NCI-H1417 (cell line): Measurements from ENCODE around the gene ZFAND6.
A peak's percentile ranks its signal among the peaks of the same experiment; 100 is the strongest.
"Not testable (repeated sequence)": the region's sequence is repeated elsewhere in the genome, so short reads cannot be mapped to it uniquely, and the experiment has no call there.

Source experiments
- DNase-seq, 3 experiments: peaks; one replicate each; lab custom pipeline; 2025; lab: John Stamatoyannopoulos, UW

ZFAND6 gene

DNA sequence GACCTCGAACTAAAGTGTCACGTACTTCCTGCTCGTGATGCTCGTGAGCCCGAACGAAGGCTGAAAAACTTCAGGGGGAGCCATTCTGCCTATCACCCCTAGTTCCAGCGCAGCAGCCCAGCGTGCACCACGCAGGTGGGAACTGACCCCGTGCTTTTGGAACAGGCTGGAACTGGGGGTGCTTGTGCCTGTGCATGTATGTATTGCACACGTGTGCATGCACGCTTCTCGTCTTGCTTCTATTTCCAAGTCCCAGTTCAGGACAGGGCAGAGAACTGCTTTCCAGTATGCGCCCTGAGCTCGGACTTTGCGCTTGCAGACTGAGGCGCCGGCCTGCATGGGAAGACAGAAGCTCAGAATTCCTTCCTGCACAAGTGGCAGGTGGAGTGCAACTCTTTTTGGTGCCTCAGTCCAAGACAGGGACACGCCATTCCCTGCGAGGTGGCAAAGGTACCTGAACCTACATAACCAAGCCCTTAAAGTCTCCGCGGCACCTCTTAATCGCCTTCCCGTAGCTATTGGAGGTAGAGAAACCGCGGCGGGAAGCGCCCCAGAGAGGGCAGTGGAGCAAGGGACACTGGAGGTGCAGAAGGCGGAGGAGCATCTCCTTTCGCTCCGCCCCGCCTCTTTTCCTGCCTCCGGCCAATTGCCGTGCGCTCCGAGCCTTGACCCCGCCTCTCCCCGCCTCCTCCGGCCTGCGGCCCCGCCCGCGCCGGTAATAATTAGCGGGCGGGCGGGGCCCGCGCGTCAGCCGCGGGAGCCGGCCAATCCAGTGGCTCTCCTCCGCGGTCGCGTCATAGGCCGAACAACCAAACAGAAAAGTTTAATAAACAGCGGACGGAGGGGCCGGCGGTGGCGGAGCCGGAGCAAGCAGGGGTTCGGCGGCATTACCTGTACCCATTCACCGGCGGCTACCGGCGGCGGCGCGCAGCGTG lies at the start of gene ZFAND6:
Gene ZFAND6, plus strand, starts transcription at position 826 of the 935 bp plus-strand sequence. CDS start 60,669 bp downstream, outside the sequence.
- peak; percentile 91 to 99 (median 99) for DNase-seq

DNA sequence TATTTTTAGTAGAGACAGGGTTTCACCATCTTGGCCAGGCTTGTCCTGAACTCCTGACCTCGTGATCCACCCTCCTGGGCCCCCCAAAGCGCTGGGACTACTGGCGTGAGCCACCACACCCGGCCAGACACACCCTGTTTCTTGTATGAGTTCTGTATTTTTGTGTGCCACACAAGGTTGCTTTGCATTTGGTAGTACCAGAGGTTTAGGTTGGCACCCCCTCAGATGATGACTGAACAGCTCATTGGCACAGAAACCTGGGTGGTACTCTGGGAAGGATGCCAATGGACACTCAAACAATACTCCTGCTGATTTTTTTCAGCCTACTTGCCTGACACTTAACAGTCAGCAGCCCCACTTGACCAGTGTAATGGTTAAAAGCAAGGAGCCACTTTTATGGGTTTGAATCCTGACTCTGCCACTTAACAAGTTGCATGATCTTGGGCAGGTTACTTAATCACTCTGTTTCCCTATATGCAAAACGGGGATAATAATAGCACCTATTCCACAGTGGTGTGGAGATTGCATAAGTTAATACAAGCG lies 49.3 kb upstream of the ZFAND6 start:
- peak; percentile 6 to 50 (median 39) for DNase-seq

DNA sequence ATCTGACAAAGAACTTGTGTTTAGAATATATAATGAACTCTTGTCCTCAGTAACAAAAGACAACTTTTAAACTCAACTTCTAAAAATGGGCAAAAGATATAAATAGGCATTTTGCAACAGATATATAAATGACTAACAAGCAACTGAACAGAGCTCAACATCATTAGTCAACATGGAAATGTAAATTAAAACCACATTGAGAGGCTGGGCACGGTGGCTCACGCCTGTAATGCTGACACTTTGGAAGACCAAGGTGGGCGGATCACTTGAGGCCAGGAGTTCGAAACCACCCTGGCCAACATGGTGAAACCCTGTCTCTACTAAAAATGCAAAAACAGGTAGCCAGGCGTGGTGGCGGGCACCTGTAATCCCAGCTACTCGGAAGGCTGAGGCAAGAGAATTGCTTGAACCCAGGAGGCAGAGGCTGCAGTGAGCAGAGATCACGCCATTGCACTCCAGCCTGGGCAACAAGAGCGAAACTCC lies 48.4 kb upstream of the ZFAND6 start:
- not testable (repeated sequence) for DNase-seq

DNA sequence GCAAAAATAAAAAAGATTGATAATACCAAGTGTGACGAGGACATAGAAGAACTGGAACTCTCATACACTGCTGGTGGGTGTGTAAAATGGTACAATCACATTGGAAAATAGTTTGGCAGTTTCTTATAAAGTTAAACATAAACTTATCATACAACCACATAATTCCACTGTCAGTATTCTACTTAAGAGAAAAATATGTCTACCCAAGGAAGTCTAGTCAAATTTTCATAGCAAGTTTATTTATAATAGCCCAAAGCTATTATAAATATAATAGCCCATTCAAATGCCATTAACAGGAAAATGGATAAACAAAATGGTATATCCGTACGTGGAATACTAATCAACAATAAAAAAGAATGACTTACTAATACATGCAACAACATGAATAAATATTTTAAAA lies 47.9 kb upstream of the ZFAND6 start:
- DNase-seq = no peak

DNA sequence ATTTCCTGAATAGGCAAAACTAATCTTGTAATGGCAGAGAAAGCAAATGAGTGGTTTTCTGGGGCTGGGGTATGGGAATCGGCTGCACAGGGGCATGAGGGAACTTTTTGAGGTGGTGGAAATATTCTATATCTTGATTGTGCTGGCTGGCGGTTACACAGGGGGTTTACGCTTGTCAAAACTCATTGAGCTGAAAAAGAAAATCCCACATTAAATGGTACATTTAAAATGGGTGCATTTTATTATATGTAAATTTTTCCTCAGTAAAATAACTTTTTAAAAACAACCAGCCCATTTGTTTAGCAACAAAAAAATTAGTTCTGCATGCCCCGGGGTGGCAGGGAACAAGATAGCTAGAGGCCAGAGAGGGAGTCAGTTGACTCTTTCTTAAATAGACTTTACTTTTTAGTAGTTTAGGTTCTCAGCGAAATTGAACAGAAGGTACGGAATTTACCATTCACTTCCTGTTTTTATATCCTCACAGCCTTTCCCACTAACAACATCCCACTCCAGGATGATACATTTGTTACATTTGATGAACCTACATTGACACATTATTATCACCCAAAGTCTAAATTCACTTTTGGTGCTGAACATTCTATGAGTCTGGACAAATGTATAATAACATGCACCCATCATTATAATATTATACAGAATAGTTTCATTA lies 47.3 kb upstream of the ZFAND6 start:
- DNase-seq = no peak

DNA sequence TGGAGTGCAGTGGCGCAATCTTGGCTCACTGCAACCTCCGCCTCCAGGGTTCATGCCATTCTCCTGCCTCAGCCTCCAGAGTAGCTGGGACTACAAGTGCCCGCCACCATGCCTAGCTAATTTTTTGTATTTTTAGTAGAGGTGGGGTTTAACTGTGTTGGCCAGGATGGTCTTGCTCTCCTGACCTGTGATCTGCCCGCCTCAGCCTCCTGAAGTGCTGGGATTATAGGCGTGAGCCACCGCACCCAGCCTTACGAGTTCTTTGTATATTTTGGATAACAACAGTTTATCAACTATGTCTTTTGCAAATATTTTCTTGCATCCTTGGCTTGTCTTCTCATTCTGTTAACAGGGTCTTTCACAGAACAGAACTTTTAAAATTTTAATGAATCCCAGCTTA lies 45.3 kb upstream of the ZFAND6 start:
- not testable (repeated sequence) for DNase-seq

DNA sequence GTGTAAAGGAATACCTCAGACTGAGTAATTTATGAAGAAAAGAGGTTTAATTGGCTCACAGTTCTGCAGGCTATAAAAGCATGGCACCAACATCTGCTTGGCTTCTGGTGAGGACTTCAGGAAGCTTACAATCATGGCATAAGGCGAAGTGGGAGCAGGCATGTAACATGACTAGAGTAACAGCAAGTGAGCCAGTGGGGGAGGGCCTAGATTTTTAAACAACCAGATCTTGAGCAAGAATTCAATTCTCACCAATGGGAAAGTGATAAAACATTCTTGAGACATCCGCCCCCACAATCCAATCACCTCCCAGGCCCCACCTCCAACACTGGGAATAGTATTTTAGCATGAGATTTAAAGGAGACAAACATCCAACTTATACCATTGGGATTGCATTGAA lies 44.3 kb upstream of the ZFAND6 start:
- no peak for DNase-seq

DNA sequence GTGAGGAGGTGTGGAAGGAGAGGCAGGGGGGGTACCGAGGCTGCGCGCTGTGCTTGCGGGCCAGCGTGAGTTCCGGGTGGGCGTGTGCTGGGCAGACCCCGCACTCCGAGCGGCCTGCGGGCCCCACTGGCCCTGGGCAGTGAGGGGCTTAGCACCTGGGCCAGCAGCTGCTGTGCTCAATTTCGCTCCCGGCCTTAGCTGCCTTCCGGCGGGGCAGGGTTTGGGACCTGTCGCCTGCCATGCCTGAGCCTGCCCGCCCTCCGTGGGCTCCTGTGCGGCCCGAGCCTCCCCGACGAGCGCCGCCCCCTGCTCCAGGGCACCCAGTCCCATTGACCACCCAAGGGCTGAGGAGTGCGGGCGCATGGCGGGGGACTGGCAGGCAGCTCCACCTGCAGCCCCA lies 43.0 kb upstream of the ZFAND6 start:
- not testable (repeated sequence) for DNase-seq

DNA sequence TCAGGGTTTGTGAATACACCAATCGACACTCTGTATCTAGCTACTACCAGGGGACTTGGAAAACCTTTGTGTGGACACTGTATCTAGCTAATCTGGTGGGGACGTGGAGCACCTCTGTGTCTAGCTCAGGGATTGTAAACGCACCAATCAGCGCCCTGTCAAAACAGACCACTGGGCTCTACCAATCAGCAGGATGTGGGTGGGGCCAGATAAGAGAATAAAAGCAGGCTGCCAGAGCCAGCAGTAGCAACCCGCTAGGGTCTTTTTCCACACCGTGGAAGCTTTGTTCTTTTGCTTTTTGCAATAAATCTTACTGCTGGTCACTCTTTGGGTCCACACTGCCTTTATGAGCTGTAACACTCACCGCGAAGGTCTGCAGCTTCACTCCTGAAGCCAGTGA lies 42.3 kb upstream of the ZFAND6 start:
- DNase-seq = not testable (repeated sequence)

DNA sequence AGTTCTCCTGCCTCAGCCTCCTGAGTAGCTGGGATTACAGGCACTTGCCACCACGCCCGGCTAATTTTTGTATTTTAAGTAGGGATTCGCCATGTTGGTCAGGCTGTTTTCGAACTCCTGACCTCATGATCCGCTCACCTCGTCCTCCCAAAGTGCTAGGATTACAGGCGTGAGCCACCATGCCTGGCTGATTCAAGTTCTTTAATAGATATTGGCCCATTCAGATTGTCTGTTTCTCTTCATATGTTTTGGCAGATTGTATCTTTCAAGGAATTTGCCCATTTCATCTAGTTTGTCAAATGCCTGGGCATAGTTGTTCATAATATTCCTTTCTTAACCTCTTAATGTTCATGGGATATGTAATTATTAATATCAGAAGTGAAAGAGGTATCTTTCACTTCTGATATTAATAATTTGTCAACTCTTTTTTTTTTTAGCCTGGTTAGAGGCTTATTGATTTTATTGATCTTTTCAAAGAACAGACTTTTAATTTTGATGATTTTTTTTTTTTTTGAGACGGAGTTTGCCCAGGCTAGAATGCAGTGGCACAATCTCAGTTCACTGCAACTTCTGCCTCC lies 40.2 kb upstream of the ZFAND6 start:
- DNase-seq = no peak

DNA sequence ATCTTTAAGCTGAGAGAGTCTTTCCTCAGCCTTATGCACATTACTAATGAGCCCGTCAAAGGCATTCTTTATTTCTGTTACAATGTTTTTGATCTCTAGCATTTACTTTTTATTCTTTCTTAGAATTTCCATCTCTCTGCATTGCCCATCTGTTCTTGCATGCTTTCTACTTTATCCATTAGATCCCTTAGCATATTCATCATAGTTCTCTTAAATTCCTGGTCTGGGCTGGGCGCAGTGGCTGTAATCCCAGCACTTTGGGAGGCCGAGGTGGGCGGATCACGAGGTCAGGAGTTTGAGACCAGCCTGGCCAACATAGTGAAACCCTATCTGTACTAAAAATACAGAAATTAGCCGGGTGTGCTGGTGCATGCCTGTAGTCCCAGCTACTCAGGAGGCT lies 39.3 kb upstream of the ZFAND6 start:
- DNase-seq = not testable (repeated sequence)

DNA sequence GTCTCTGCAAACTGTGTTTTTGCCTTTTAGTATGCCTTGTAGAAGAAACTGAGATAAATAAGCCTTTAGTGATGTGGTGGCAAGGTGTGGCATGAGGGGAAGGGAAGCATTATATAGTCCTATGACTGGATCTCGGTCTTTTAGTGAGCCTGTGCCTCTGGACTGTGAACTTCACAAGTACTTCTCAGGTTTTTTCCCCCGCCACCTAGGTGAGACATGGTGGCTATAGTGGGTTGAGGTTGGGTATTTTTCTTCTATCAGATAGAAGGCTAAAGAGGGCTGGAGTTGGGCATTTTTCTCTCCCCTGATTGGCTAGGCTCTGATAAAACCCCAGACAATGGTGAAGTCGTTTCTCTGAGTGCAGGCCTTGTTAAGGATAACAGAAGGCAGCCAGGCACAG lies 38.7 kb upstream of the ZFAND6 start:
- no peak for DNase-seq

DNA sequence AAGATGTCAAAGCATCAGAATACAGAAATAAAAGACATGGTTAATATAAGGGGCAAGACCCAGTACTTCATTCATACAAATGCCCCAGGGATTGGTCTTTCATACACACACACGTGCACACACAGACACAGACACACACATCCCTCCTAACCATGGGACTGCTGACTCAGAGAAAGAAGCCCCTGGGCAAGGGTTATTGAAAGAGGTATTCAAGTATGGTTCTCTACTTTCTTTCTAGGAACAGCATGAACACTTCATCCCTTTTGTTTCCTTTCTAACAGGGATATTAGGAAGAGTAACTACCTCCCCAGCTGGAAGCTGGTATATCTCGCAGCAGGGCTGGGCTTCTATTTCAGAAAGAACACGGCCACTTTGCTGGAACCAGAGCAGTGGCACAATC lies 33.2 kb upstream of the ZFAND6 start:
- DNase-seq = no peak

DNA sequence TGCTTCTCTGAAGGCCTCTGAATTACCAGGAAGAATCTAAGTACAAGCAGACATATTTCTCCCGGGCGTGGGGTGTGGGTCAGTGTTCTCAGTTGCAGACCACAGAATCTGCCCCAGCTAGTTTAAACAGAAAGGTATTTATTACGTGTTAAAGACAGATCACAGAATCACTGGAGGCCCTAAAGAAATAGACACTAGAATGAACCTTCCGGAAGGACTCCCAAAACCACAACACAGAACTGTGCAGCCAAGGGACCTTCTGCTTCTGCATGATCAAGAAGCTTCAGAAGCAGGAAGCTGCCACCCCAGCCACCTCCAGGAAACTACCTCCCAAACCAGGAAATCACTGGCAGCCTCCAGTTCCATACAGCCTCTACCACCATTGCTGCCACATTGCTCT lies 32.7 kb upstream of the ZFAND6 start:
- no peak for DNase-seq

DNA sequence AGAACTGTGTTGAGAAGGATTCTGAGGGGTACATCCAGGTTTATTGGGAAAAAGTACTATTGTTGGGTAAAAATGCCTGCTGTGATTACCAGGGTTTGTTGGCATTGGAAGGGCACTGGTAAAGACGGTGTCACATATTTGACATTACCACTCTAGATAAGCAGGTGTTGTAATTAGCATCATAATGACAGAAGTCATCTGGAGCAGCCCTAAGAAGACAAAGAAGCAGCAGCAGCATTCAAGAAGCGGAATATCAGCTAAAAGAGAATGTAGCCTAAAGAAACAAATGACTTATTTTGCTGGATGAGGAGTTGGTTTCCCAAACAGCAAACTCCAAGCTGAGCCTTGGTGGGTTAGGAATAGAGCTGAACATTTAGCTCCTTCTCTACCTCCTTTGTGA lies 30.5 kb upstream of the ZFAND6 start:
- no peak for DNase-seq

DNA sequence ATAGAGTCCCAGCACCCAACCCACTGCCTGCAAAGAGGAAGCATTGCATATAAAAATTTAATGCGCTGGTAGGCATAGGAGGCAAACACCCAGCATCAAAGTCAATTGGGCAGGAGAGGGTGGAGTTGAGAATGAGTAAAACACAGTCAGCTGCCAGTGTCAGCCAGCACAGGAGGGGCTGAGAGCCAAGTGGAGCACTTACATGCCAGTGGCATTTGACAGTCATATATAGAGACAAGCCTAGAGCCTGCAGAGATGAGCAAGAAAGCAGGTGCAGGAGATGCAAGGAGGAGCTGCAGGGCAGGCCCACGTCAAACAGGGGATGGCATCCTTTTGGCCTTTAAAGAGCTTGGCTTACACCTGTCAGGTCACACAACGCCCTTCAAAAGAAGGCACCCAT lies 27.6 kb upstream of the ZFAND6 start:
- DNase-seq = peak; percentile 63 to 90 (median 64)

DNA sequence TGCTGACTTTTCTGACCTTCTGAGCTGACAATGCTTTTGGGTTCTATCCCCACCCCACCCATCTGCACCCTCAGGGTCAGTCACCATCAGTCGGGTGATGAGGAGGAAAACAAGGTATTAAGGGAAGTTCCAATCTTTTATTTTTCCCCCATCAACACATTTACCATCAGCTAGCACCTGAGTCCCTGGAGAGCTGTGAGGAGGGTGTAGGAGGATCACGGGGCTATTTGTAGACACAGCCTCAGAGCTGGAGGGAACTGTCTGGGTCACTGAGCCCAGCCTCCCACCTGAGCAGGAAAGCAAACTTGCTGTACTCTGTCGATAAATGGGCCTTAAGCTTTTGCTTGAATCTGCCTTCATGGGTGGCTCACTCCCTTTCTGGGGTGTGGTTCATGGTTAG lies 24.8 kb upstream of the ZFAND6 start:
- no peak for DNase-seq

DNA sequence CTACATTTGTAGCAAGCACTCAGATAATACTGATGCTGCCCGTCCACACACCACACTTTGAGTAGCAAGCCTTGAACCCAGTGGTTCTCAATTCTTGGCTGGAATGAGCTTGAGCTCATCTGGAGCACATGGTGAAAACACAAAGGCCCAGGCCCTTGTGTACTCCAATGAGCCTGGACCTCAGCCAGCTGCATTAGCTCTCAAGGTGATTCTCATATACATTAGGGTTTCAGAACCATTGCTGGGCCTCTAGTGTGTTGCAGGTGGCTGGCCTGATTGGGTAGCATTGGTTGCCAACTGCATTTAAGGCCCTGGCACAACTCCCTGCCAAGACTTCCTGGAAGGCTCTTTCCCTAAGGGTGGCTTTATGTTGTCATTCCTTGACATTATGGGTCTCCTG lies 23.4 kb upstream of the ZFAND6 start:
- peak in 1 of 3 experiments; percentile 14 for DNase-seq

DNA sequence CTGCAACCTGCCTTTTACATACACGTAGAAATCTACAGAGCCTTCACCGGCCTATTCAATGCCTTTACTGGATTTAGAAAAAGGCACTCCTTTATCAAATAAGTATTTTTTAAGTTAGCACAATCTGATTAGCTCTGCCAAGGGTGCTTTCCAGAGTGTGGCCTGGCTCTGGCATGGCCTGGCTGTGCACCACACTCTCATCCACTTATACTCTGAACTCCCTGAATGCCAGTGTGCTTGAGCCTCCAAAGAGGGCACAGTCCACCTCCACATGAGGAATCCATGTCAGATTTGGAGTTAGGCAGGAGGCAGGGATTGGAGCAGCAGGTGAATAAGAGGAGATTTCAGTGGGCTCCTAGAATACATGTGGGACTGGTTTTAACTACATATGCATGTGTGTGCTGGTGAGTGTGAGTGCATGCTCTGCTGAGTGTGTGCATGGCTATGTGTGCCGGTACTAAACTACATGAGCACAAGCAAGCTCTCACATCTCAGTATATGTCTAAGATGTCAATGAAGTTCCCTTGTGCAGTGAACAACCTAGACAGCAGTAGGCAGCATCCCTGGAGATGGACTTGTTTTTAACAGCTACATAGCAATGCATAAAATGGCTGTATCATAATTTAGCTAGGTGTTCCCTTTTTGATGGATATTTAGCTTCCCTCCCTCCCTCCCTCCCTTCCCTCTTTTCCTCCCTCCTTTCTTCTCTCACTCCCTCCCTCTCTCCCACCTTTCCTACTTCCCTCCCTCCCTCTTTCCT lies 17.8 kb upstream of the ZFAND6 start:
- DNase-seq = no peak

DNA sequence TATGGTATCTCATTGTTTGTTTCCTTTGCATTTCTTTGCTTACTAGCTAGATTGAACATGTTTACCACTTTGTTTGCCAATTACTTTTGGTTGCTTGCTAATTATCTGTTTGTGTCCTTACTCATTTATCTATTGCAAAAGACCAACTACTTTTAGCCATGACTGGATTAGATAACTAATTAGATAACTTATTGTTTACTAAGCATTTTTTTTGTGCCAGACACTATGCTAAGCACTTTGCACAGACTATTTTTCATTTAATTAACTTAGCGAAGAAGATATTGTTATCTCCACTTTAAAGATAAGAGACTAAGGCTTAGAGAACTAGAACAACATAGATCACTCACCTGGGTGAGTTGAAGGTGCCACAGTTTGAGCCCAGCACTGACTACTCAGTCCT lies 16.9 kb upstream of the ZFAND6 start:
- no peak for DNase-seq

DNA sequence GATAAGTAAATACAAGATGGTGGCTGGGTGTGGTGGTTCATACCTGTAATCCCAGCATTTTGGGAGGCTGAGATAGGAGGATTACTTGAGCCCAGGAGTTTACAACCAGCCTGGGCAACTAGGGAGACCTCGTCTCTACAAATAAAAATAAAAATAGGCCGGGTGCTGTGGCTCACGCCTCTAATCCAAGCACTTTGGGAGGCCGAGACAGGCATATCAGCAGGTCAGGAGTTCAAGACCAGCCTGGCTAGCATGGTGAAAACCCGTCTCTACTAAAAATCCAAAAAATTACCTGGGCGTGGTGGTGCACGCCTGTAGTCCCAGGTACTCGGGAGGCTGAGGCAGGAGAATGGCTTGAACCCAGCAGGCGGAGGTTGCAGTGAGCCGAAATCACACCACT lies 14.3 kb upstream of the ZFAND6 start:
- not testable (repeated sequence) for DNase-seq

DNA sequence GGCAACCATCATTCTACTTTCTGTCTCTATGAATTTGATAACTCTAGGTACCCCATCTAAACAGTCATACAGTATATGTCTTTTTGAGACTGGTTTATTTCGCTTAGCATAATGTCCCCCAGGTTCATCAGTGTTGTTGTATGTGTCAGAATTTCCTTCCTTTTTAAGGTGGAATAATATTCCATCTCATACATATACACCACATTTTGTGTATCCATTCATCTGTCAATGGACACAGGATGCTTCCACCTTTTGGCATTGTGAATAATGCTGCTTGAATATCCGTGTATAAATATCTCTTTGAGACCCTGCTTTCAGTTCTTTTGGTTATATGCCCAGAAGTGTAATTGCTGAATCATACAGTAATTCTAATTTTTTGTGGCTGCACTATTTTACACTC lies 10.4 kb upstream of the ZFAND6 start:
- no peak for DNase-seq
